ENCODE measurements around the gene URM1.

URM1 gene

DNA sequence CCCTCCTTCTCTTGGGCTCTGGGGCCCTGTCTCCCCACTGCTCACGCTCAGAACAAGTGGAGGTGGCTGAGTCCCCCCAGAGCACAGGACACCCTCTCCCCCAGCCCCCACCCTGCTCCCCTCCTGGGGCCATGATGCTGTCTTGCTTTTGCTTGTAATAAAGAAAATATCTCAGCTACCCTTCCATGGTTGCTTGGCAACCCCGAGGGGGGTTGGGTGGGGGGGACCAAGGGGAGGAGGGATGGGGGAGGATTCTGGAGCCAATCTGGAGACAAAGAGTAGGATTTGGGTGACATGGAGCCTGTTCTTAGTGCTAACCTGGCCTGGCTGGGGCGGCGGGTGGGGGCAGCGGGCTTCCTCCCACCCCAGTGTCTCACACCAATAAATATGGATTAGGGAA is 33.4 kb downstream of the URM1 start:
- Histone ChIP-seq H3K36me3 (no peaks in the 10 kb centered on the region), H3K27ac (no peak overlapping the region), H3K4me1 (no peaks in the 10 kb centered on the region), H3K9me3 (no peaks in the 10 kb centered on the region), H3K27me3 (peaks cover 0 to 36% of the 10 kb centered on the region in 2 donors), H3K4me3 (no peak overlapping the region)
- no peak for DNase-seq
- TF ChIP-seq, protein P1, sequence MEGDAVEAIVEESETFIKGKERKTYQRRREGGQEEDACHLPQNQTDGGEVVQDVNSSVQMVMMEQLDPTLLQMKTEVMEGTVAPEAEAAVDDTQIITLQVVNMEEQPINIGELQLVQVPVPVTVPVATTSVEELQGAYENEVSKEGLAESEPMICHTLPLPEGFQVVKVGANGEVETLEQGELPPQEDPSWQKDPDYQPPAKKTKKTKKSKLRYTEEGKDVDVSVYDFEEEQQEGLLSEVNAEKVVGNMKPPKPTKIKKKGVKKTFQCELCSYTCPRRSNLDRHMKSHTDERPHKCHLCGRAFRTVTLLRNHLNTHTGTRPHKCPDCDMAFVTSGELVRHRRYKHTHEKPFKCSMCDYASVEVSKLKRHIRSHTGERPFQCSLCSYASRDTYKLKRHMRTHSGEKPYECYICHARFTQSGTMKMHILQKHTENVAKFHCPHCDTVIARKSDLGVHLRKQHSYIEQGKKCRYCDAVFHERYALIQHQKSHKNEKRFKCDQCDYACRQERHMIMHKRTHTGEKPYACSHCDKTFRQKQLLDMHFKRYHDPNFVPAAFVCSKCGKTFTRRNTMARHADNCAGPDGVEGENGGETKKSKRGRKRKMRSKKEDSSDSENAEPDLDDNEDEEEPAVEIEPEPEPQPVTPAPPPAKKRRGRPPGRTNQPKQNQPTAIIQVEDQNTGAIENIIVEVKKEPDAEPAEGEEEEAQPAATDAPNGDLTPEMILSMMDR (IDR thresholded peaks at IDR 0.05): no peak
- intact Hi-C loops (cut with DNase I; ENCODE audit: low total_unique reads): no loop called here

GRCh38 chr9:128405077-128405779 is 34.1 kb downstream of the URM1 start:
- H3K27me3 ChIP-seq: peaks cover 0 to 38% of the 10 kb centered on the region in 2 donors
- no peaks in the 10 kb centered on the region for H3K4me1 ChIP-seq
- H3K27ac ChIP-seq: no peak overlapping the region
- TF ChIP-seq, protein P1 (IDR thresholded peaks at IDR 0.05): no peak
- no peaks in the 10 kb centered on the region for H3K36me3 ChIP-seq
- no peak overlapping the region for H3K4me3 ChIP-seq
- no peak for DNase-seq
- H3K9me3 ChIP-seq: no peaks in the 10 kb centered on the region
- intact Hi-C loops (cut with DNase I; ENCODE audit: low total_unique reads): no loop called here

GRCh38 chr9:128405780-128406171 is 34.6 kb downstream of the URM1 start:
- Histone ChIP-seq H3K4me3 (no peak overlapping the region), H3K9me3 (no peaks in the 10 kb centered on the region), H3K27ac (no peak overlapping the region), H3K27me3 (peaks cover 0 to 38% of the 10 kb centered on the region in 2 donors), H3K4me1 (no peaks in the 10 kb centered on the region), H3K36me3 (no peaks in the 10 kb centered on the region)
- intact Hi-C loops (cut with DNase I; ENCODE audit: low total_unique reads): no loop called here
- TF ChIP-seq, protein P1 (IDR thresholded peaks at IDR 0.05): no peak
- DNase-seq: no peak

GRCh38 chr9:128406848-128407391 is 35.7 kb downstream of the URM1 start:
- Histone ChIP-seq H3K36me3 (no peaks in the 10 kb centered on the region), H3K9me3 (no peaks in the 10 kb centered on the region), H3K27me3 (peaks cover 0 to 39% of the 10 kb centered on the region in 2 donors), H3K27ac (no peak overlapping the region), H3K4me3 (no peak overlapping the region), H3K4me1 (no peaks in the 10 kb centered on the region)
- intact Hi-C loops (cut with DNase I; ENCODE audit: low total_unique reads): no loop called here
- DNase-seq: no peak
- TF ChIP-seq, protein P1 (IDR thresholded peaks at IDR 0.05): no peak

- intact Hi-C loops (cut with DNase I; ENCODE audit: low total_unique reads): no loop called here
- H3K27ac ChIP-seq: no peak overlapping the region
- peaks cover 0 to 54% of the 10 kb centered on the region in 2 donors for H3K27me3 ChIP-seq
- no peak for DNase-seq
- TF ChIP-seq, protein P1 (IDR thresholded peaks at IDR 0.05): no peak
- no peaks in the 10 kb centered on the region for H3K9me3 ChIP-seq
- no peak overlapping the region for H3K4me3 ChIP-seq
- H3K36me3 ChIP-seq: no peaks in the 10 kb centered on the region
- no peaks in the 10 kb centered on the region for H3K4me1 ChIP-seq
Measured at GRCh38 chr9:128408963-128409431, 37.8 kb downstream of the URM1 start.

Measured in tibial artery (tissue), 4 donors.